A549 (cell line): Measurements from ENCODE around the gene AUH. TPM values are rescaled to one million over a fixed set of nuclear protein-coding genes. Genes with fewer than 3 reads are reported as not detected.

Source experiments
- ATAC-seq, 2 experiments: fragments of 200-7000 bp in 1 of 2; fragments of >200 bp in 1 of 2; cut with Nextera tagmentation in 1 of 2; cut with Tn5 transposase in 1 of 2; 3 replicates each; pipeline versions ENCODE4 v1.8.0 to v1.9.1; 2018 to 2020; ENCODE audit warnings: mild to moderate bottlenecking in 1 of 2, moderate library complexity in 1 of 2
- CTCF ChIA-PET: fragments of 300-600 bp; sonication (Branson Sonifier 250); formaldehyde crosslinking; extraction: SDS; loops from one replicate; lab custom pipeline; 2021; ENCODE audit warnings: antibody characterized with exemption, inconsistent platforms; lab: Yijun Ruan, JAX
- POLR2A ChIA-PET: fragments of 350-600 bp; formaldehyde crosslinking; extraction: SDS; loops from one replicate; lab custom pipeline; 2021; ENCODE audit warnings: antibody characterized with exemption, inconsistent platforms; lab: Yijun Ruan, JAX
- DNase-seq, 2 experiments: peaks; one replicate each; pipeline versions ENCODE4 v3.0.0 to v3.0.0-alpha.2; 2011 to 2016; ENCODE audit warnings: low read depth in 1 of 2, low spot score in 1 of 2
- FAIRE-seq: peaks from 2 replicates; lab custom pipeline; 2011; peaks lifted over from hg19 to GRCh38; lab: Jason Lieb, UNC
- H3K27ac ChIP-seq, 2 experiments: fragments of >200 bp; sonication (Bioruptor Twin); formaldehyde crosslinking; 3 replicates each; pipeline ENCODE4 v1.5.1; 2016 to 2017
- H3K4me1 ChIP-seq: fragments of >200 bp; sonication (Bioruptor Twin); formaldehyde crosslinking; 3 replicates; pipeline ENCODE4 v1.6.1; 2016
- H3K4me2 ChIP-seq: fragments of >200 bp; sonication (Bioruptor Twin); formaldehyde crosslinking; 3 replicates; pipeline ENCODE4 v1.6.1; 2016
- H3K4me3 ChIP-seq: fragments of >200 bp; sonication (Bioruptor Twin); formaldehyde crosslinking; 3 replicates; pipeline ENCODE4 v1.5.1; 2016
- H3K9me3 ChIP-seq: fragments of >200 bp; sonication (Bioruptor Twin); formaldehyde crosslinking; 3 replicates; pipeline ENCODE4 v1.6.1; 2016
- BHLHE40 ChIP-seq: IDR thresholded peaks from 2 replicates; pipeline ENCODE4 v1.6.1; 2012; ENCODE audit warnings: low read depth, low read length, inconsistent platforms
- CBX8 ChIP-seq: fragments of 200-600 bp; sonication (generic); IDR thresholded peaks from 2 replicates; pipeline ENCODE4 v1.6.1; 2016
- CEBPB ChIP-seq, 2 experiments: fragments of >200 bp in 1 of 2; sonication (Bioruptor Twin) in 1 of 2; formaldehyde crosslinking in 1 of 2; IDR thresholded peaks; 2 replicates each; pipeline ENCODE4 v1.6.1; 2012 to 2016
- CHD2 ChIP-seq: fragments of 150-350 bp; IDR thresholded peaks from 2 replicates; pipeline ENCODE4 v1.6.1; 2014; ENCODE audit warnings: low read length; ENCODE audit not compliant: partially characterized antibody
- EHMT2 ChIP-seq: fragments of 200-600 bp; sonication (generic); IDR thresholded peaks from 2 replicates; pipeline ENCODE4 v1.6.1; 2016; ENCODE audit warnings: antibody characterized with exemption, low read depth, mild to moderate bottlenecking, moderate library complexity
- HOXA7 ChIP-seq: fragments of 250-450 bp; sonication (Bioruptor Pico); IDR thresholded peaks from 2 replicates; pipeline ENCODE4 v1.5.0; 2020; ENCODE audit warnings: mild to moderate bottlenecking, moderate library complexity
- HOXB13 ChIP-seq: fragments of 250-450 bp; sonication (Bioruptor Pico); IDR thresholded peaks from 2 replicates; pipeline ENCODE4 v1.5.0; 2020; ENCODE audit warnings: low read depth, mild to moderate bottlenecking, moderate library complexity
- JUNB ChIP-seq: fragments of >200 bp; sonication (Bioruptor Twin); formaldehyde crosslinking; IDR thresholded peaks from 2 replicates; pipeline ENCODE4 v1.6.1; 2016
- PHF8 ChIP-seq: fragments of 200-600 bp; sonication (generic); IDR thresholded peaks from 2 replicates; pipeline ENCODE4 v1.6.1; 2016; ENCODE audit warnings: low read depth, mild to moderate bottlenecking, antibody characterized with exemption, moderate library complexity, borderline replicate concordance
- RARB ChIP-seq: fragments of 250-450 bp; sonication (Bioruptor Pico); IDR thresholded peaks from 2 replicates; pipeline ENCODE4 v1.8.0; 2021; ENCODE audit warnings: mild to moderate bottlenecking, moderate library complexity
- RCOR1 ChIP-seq: fragments of 150-350 bp; IDR thresholded peaks from 2 replicates; pipeline ENCODE4 v1.6.1; 2014; ENCODE audit warnings: antibody characterized with exemption, low read length, low read depth
- RNF2 ChIP-seq: fragments of 200-600 bp; sonication (generic); IDR thresholded peaks from 2 replicates; pipeline ENCODE4 v1.6.1; 2016; ENCODE audit warnings: low read depth, mild to moderate bottlenecking, antibody characterized with exemption, moderate library complexity, borderline replicate concordance
- SMC3 ChIP-seq: fragments of >200 bp; sonication (Bioruptor Twin); formaldehyde crosslinking; IDR thresholded peaks from 3 replicates; pipeline ENCODE4 v1.6.1; 2018; ENCODE audit warnings: inconsistent platforms
- WGBS: methylation state at CpG from one replicate; pipeline ENCODE4 v1.1.6; 2017; ENCODE audit errors: missing lambda C conversion rate; 5-methylcytosine and 5-hydroxymethylcytosine counted together
- polyA plus RNA-seq, 4 experiments: library from polyadenylated mRNA; depleted of rRNA in 3 of 4; stranded (reverse); fragments of >200 nt; fragmentation: RNase III in 1 of 4; extraction: RNeasy Plus Mini Kit Qiagen cat#74134 plus additional on column Dnase treatment in 1 of 4; gene quantifications; 2 replicates in 3 of 4; 3 replicates in 1 of 4; pipeline ENCODE4 v1.2.3, GENCODE V29; 2011 to 2017
- TF ChIP-seq, protein P1 (sequence below): fragments of 150-350 bp; IDR thresholded peaks from 2 replicates; pipeline ENCODE4 v1.6.1; 2014; ENCODE audit warnings: low read depth, mild to moderate bottlenecking, low read length
- TF ChIP-seq, protein P2 (sequence below): fragments of 250-450 bp; sonication (Bioruptor Pico); IDR thresholded peaks from 2 replicates; pipeline ENCODE4 v1.5.0; 2020; ENCODE audit warnings: low read depth, mild to moderate bottlenecking, moderate library complexity
- TF ChIP-seq, protein P3 (sequence below): IDR thresholded peaks from 2 replicates; pipeline ENCODE4 v1.6.1; 2012
- TF ChIP-seq, protein P4 (sequence below): fragments of 450-650 bp; IDR thresholded peaks from 2 replicates; pipeline ENCODE4 v1.6.1; 2014; ENCODE audit warnings: antibody characterized with exemption
- TF ChIP-seq, protein P5 (sequence below): fragments of 200-600 bp; sonication (generic); IDR thresholded peaks from 2 replicates; pipeline ENCODE4 v1.6.1; 2016; ENCODE audit warnings: antibody characterized with exemption, mild to moderate bottlenecking, moderate library complexity

The AUH gene
- polyA plus RNA-seq, 2 of the 4 experiments (the other 2 are of a cell fraction), result 11.1 to 15.9 TPM

DNA sequence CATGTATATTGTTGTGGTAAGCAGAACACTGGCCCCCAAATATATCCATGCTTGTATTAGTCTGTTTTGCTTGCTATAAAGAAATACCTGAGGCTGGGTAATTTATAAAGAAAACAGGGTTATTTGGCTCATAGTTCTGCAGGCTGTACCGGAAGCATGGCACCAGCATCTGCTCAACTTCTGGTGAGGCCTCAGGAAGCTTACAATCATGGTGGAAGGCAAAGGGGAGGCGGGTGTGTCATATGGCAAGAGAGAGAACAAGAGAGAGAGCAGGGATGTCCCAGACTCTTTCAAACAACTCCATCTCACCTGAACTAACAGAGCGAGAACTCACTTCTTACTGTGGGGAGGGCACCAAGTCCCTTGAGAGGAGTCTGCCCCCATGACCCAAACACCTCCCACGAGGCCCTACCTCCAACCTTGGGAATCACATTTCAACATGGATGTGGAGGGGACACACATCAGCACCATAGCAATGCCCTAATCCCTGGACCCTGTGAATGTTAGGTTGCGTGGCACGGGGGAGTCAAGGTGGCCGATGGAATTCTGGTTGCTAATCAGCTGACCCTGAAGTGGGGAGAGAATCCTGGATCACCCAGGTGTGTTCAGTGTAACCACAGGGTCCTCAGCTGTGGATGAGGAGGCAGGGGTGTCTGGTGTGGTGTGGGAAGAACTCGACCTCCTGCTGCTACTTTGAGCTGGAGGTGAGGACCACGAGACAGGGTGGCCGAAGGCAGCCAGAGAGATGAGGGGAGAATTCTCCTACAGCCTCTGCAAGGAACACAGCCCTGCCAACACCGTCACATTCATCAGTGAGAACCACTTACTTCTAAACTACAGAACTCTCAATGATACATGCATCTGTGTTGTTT lies 172.8 kb downstream of the AUH start:
- CTCF ChIA-PET, result interaction anchor here (1.3 kb wide), 1 partner anchor 100 kb away, joined by 4 read pairs; no protein-coding TSS in a partner anchor

DNA sequence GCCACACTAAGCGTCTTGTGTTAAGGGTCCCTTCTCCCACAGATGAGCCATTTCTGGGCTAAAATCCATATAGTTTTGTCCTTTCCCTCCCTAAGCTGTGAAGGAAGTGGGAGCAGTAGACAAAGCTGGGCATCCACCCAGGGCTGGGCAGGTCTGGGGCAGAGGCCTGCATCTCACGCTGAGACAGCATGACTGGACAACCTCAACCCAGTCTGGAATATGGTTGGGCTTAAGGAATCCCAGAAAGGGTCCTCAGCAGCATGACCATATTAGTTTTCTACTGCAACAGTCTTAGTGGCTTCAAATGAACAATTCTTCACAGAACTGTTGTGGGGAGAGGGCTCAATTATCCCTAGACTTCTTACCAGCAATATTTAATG lies 173.8 kb downstream of the AUH start:
- H3K4me3 ChIP-seq, result no peak overlapping the region
- CTCF ChIA-PET, result interaction anchor here (0.6 to 1.3 kb wide), 3 partner anchors 57 to 150 kb away, joined by 3 to 4 read pairs (median 4); no protein-coding TSS in a partner anchor
- no peak for TF ChIP-seq HOXB13 (CRISPR knock-in tag)
- TF ChIP-seq, protein P1, sequence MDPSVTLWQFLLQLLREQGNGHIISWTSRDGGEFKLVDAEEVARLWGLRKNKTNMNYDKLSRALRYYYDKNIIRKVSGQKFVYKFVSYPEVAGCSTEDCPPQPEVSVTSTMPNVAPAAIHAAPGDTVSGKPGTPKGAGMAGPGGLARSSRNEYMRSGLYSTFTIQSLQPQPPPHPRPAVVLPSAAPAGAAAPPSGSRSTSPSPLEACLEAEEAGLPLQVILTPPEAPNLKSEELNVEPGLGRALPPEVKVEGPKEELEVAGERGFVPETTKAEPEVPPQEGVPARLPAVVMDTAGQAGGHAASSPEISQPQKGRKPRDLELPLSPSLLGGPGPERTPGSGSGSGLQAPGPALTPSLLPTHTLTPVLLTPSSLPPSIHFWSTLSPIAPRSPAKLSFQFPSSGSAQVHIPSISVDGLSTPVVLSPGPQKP, result no peak
- TF ChIP-seq JUNB, result no peak
- TF ChIP-seq CBX8, result no peak
- TF ChIP-seq, protein P2, sequence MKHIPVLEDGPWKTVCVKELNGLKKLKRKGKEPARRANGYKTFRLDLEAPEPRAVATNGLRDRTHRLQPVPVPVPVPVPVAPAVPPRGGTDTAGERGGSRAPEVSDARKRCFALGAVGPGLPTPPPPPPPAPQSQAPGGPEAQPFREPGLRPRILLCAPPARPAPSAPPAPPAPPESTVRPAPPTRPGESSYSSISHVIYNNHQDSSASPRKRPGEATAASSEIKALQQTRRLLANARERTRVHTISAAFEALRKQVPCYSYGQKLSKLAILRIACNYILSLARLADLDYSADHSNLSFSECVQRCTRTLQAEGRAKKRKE (CRISPR knock-in tag), result no peak
- TF ChIP-seq, protein P3, sequence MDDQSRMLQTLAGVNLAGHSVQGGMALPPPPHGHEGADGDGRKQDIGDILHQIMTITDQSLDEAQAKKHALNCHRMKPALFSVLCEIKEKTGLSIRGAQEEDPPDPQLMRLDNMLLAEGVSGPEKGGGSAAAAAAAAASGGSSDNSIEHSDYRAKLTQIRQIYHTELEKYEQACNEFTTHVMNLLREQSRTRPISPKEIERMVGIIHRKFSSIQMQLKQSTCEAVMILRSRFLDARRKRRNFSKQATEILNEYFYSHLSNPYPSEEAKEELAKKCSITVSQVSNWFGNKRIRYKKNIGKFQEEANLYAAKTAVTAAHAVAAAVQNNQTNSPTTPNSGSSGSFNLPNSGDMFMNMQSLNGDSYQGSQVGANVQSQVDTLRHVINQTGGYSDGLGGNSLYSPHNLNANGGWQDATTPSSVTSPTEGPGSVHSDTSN, result no peak
- no peak for TF ChIP-seq HOXA7 (CRISPR knock-in tag)
- TF ChIP-seq RARB (CRISPR knock-in tag), result no peak
- TF ChIP-seq, protein P4, sequence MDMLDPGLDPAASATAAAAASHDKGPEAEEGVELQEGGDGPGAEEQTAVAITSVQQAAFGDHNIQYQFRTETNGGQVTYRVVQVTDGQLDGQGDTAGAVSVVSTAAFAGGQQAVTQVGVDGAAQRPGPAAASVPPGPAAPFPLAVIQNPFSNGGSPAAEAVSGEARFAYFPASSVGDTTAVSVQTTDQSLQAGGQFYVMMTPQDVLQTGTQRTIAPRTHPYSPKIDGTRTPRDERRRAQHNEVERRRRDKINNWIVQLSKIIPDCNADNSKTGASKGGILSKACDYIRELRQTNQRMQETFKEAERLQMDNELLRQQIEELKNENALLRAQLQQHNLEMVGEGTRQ, result no peak
- TF ChIP-seq BHLHE40, result no peak
- no peak for TF ChIP-seq SMC3
- TF ChIP-seq CHD2, result no peak
- no peak for TF ChIP-seq PHF8
- TF ChIP-seq, all 56 proteins: peak for 0
- POLR2A ChIA-PET, result no interaction called here
- no peak for DNase-seq
- ATAC-seq, result no peak
- H3K9me3 ChIP-seq, result peaks cover 7% of the 10 kb centered on the region; the same call in 1 of the 3 replicates
- peaks cover 21% of the 10 kb centered on the region for H3K4me1 ChIP-seq
- no peak for FAIRE-seq
- WGBS, result 74% methylated on average over 2 of the region's 2 CpGs
- H3K4me2 ChIP-seq, result no peak overlapping the region
- H3K27ac ChIP-seq, result peak overlapping the region in 1 of 2 experiments; percentile 60; a peak in 3 of 6 replicates

More for the DNA sequence above, 172.8 kb downstream of the AUH start:
- H3K9me3 ChIP-seq, result peaks cover 7% of the 10 kb centered on the region; the same call in 1 of the 3 replicates
- 86% methylated on average over 11 of the region's 11 CpGs for WGBS
- H3K4me3 ChIP-seq, result no peak overlapping the region
- DNase-seq, result no peak
- TF ChIP-seq RNF2 (no peak), RCOR1 (no peak), HOXB13 (CRISPR knock-in tag) (no peak), CEBPB (IDR thresholded peaks at IDR 0.05) (no peak), EHMT2 (no peak)
- TF ChIP-seq, protein P1, result no peak
- TF ChIP-seq, protein P4, result no peak
- TF ChIP-seq, protein P5, sequence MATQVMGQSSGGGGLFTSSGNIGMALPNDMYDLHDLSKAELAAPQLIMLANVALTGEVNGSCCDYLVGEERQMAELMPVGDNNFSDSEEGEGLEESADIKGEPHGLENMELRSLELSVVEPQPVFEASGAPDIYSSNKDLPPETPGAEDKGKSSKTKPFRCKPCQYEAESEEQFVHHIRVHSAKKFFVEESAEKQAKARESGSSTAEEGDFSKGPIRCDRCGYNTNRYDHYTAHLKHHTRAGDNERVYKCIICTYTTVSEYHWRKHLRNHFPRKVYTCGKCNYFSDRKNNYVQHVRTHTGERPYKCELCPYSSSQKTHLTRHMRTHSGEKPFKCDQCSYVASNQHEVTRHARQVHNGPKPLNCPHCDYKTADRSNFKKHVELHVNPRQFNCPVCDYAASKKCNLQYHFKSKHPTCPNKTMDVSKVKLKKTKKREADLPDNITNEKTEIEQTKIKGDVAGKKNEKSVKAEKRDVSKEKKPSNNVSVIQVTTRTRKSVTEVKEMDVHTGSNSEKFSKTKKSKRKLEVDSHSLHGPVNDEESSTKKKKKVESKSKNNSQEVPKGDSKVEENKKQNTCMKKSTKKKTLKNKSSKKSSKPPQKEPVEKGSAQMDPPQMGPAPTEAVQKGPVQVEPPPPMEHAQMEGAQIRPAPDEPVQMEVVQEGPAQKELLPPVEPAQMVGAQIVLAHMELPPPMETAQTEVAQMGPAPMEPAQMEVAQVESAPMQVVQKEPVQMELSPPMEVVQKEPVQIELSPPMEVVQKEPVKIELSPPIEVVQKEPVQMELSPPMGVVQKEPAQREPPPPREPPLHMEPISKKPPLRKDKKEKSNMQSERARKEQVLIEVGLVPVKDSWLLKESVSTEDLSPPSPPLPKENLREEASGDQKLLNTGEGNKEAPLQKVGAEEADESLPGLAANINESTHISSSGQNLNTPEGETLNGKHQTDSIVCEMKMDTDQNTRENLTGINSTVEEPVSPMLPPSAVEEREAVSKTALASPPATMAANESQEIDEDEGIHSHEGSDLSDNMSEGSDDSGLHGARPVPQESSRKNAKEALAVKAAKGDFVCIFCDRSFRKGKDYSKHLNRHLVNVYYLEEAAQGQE, result no peak
- TF ChIP-seq, all 56 proteins: peak for 0
- POLR2A ChIA-PET, result no interaction called here
- 0 out of 6 replicates have a peak overlapping the region, but pooled peaks of 1 of the 2 experiments have one; percentile 15 for H3K27ac ChIP-seq
- FAIRE-seq (no peak), ATAC-seq (no peak)
- H3K4me1 ChIP-seq, result peaks cover 23% of the 10 kb centered on the region
- H3K4me2 ChIP-seq, result no peak overlapping the region
